ENCODE measurements around the gene NFATC4. TPM values are rescaled to one million over a fixed set of nuclear protein-coding genes. Genes with fewer than 3 reads are reported as not detected.
A peak's percentile ranks its signal among the peaks of the same experiment; 100 is the strongest.

Gene NFATC4
- total RNA-seq, 1 donor from 2014 or later, result 44.3 TPM

DNA sequence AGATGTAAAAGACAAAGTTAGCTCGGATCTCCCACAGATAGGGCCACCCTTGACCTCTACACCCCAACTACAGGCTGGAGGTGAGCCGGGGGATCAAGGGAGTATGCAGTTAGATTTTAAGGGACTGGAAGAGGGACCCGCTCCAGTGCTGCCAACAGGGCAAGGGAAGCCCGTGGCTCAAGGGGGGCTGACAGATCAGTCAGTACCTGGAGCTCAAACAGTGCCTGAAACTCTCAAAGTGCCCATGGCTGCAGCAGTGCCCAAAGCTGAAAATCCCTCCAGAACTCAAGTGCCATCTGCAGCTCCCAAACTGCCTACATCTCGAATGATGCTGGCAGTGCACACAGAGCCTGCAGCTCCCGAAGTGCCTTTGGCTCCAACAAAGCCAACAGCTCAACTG is 41.2 kb downstream of the NFATC4 start:
- H3K36me3 Mint-ChIP-seq (ENCODE audit: low read depth), result no peaks in the 10 kb centered on the region
- no peak for DNase-seq (ENCODE audit: low read depth, low spot score)
- TF ChIP-seq, protein P1, sequence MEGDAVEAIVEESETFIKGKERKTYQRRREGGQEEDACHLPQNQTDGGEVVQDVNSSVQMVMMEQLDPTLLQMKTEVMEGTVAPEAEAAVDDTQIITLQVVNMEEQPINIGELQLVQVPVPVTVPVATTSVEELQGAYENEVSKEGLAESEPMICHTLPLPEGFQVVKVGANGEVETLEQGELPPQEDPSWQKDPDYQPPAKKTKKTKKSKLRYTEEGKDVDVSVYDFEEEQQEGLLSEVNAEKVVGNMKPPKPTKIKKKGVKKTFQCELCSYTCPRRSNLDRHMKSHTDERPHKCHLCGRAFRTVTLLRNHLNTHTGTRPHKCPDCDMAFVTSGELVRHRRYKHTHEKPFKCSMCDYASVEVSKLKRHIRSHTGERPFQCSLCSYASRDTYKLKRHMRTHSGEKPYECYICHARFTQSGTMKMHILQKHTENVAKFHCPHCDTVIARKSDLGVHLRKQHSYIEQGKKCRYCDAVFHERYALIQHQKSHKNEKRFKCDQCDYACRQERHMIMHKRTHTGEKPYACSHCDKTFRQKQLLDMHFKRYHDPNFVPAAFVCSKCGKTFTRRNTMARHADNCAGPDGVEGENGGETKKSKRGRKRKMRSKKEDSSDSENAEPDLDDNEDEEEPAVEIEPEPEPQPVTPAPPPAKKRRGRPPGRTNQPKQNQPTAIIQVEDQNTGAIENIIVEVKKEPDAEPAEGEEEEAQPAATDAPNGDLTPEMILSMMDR (conservative IDR thresholded peaks at IDR 0.05), result no peak
- H3K9me3 Mint-ChIP-seq, result no peaks in the 10 kb centered on the region
- H3K4me1 Mint-ChIP-seq, result no peaks in the 10 kb centered on the region
- H3K4me3 Mint-ChIP-seq, result no peak overlapping the region
- no peak overlapping the region for H3K27ac Mint-ChIP-seq (ENCODE audit: unreplicated experiment)
- no peaks in the 10 kb centered on the region for H3K27me3 Mint-ChIP-seq (ENCODE audit: low read depth)

DNA sequence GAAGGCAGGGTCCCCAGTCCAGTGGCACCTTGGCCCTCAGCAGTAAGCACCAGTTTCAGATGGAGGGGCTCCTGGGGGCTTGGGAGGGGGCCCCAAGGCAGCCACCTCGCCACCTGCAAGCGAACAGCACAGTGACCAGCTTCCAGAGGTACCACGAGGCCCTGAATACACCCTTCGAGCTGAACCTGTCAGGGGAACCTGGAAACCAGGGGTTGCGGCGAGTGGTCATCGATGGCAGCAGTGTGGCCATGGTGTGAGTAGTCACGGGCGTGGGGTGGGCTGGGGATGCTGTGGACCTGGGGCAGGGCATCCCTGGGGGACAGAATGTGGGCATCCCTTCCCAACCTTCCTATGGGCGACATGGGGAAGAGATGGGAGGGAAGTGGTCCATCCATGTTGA is 42.0 kb downstream of the NFATC4 start:
- no peaks in the 10 kb centered on the region for H3K4me1 Mint-ChIP-seq
- no peak overlapping the region for H3K4me3 Mint-ChIP-seq
- H3K27ac Mint-ChIP-seq (ENCODE audit: unreplicated experiment), result no peak overlapping the region
- TF ChIP-seq, protein P1 (conservative IDR thresholded peaks at IDR 0.05), result no peak
- H3K27me3 Mint-ChIP-seq (ENCODE audit: low read depth), result no peaks in the 10 kb centered on the region
- H3K36me3 Mint-ChIP-seq (ENCODE audit: low read depth), result no peaks in the 10 kb centered on the region
- DNase-seq (ENCODE audit: low read depth, low spot score), result no peak
- no peaks in the 10 kb centered on the region for H3K9me3 Mint-ChIP-seq

DNA sequence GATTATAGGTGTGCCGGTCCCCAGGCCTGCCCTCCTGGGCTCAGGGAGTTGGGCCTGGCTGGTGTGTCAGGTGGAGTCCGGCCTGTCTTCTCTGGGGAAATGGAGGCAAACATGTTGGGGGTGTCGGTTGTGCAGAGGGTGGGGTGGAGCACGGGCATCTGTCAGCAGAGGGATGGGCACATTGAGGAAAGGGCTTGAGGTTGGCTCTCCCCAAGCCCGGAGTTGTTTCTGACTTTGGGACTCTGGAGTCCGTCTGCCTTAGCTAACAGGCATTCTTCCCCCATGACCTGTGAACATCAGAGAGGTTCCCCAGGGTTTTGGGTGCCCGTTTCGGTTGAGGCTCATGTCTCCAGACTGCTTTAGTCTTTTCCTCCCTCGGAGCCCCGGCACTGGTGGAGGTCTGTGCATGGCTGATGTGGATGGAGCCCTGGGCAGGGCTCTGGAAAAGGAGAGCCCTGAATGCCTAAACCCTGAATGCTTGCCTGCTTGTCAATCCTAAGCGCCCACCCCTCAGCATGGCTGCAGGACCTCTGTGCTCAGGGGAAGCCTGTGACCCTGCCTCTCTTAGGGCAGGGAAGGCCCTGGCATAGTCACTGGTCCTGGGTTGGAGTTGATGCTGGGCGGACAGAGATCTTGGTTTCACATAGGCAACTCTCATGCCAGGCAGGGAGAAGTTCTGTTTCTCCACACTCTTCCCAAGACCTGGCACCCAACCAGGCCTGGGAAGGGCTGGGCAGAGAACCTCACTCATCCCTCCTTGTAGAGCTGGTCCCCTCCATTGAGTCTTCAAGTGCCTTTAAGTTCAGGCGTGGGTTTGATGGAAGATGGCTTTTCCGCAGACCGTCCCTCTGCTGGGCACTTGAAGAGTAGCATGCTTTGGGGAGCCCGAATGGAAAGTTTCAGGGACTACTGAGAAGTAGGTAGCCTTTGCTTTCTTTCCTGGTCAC is 43.7 kb downstream of the NFATC4 start:
- TF ChIP-seq, protein P1 (conservative IDR thresholded peaks at IDR 0.05), result peak; percentile 72
- no peak for DNase-seq (ENCODE audit: low read depth, low spot score)
- Mint-ChIP-seq H3K36me3 (ENCODE audit: low read depth) (no peaks in the 10 kb centered on the region), H3K9me3 (no peaks in the 10 kb centered on the region), H3K4me1 (no peaks in the 10 kb centered on the region), H3K4me3 (no peak overlapping the region), H3K27me3 (ENCODE audit: low read depth) (no peaks in the 10 kb centered on the region), H3K27ac (ENCODE audit: unreplicated experiment) (no peak overlapping the region)

DNA sequence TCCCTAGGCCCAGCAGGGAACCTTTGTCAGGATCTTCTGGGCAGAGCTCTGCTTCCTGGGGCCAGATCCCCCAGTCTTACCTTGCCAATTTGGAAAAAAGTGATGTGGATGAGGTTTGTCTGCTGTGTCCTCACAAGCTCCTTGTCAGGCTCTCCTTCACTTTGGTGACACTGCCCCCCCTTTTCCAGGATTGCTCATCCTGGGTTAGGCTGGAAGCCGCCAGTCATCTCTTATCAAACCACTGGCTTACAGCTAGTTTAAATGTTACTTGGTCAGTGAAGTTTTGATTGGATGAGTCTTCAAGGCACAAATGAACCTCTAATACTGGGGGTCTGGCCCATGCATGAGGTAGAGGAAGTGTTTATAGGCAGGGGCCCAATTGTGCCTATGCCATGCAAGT is 46.1 kb downstream of the NFATC4 start:
- H3K9me3 Mint-ChIP-seq, result no peaks in the 10 kb centered on the region
- H3K27ac Mint-ChIP-seq (ENCODE audit: unreplicated experiment), result peak overlapping the region; percentile 20
- DNase-seq (ENCODE audit: low read depth, low spot score), result no peak
- no peak overlapping the region for H3K4me3 Mint-ChIP-seq
- TF ChIP-seq, protein P1 (conservative IDR thresholded peaks at IDR 0.05), result no peak
- peaks cover 3% of the 10 kb centered on the region for H3K27me3 Mint-ChIP-seq (ENCODE audit: low read depth)
- no peaks in the 10 kb centered on the region for H3K36me3 Mint-ChIP-seq (ENCODE audit: low read depth)
- H3K4me1 Mint-ChIP-seq, result no peaks in the 10 kb centered on the region

DNA sequence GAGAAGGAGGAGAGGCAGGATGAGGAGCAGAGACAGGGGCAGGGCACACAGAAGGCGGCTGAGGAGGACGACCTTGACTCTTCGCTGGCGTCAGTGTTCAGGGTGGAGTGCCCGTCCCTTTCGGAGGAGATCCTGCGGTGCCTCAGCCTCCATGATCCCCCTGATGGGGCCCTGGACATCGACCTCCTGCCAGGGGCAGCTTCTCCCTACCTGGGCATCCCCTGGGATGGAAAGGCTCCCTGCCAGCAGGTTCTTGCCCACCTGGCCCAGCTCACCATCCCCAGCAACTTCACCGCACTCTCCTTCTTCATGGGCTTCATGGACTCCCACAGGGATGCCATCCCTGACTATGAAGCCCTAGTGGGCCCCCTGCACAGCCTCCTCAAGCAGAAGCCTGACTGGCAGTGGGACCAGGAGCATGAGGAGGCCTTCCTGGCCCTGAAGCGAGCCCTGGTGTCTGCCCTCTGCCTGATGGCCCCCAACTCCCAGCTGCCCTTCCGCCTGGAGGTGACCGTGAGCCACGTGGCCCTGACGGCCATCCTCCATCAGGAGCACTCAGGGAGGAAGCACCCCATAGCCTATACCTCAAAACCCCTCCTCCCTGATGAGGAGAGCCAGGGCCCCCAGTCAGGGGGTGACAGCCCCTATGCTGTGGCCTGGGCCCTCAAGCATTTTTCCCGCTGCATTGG is 46.9 kb downstream of the NFATC4 start:
- no peaks in the 10 kb centered on the region for H3K9me3 Mint-ChIP-seq

More for the DNA sequence above, 46.9 kb downstream of the NFATC4 start:
- Mint-ChIP-seq H3K4me1 (no peaks in the 10 kb centered on the region), H3K27me3 (ENCODE audit: low read depth) (peaks cover 9% of the 10 kb centered on the region), H3K27ac (ENCODE audit: unreplicated experiment) (no peak overlapping the region), H3K4me3 (no peak overlapping the region), H3K36me3 (ENCODE audit: low read depth) (no peaks in the 10 kb centered on the region)
- TF ChIP-seq, protein P1 (conservative IDR thresholded peaks at IDR 0.05), result no peak
- no peak for DNase-seq (ENCODE audit: low read depth, low spot score)

Data from neural crest cell (in vitro differentiated cells).